Measurements from ENCODE around the gene TMEM259.

TMEM259 gene

DNA sequence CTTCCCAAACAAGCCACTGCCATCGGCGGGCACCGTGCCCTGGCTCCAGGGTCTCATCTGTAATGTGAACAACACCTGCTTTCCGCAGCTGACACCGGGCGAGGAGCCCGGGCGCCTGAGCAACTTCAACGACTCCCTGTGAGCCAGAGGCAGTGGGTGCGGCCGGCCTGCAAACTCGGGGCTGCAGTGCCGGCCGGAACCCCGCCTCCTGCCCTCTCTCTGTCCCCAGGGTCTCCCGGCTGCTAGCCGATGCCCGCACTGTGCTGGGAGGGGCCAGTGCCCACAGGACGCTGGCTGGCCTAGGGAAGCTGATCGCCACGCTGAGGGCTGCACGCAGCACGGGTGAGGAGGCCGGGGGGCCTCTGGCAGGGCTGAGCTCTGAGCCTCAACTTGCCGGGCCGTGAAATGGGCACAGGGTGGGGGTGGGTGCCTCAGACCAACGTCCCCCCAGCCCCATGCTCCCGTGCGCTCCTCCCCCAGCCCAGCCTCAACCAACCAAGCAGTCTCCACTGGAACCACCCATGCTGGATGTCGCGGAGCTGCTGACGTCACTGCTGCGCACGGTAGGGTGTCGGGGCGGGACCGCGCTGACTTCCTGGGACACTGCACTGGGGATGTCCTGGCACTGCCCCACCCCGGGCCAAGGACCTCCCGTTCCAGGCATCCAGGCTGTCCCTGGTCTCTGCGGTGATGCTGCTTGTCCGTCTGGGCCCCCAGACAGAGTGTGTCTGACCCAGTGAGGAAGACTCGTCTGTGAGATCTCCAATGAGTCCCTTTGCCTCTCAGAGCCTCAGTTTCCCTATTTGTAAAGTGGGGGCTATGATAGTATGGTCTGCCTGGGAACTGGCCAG, 21.1 kb upstream of the TMEM259 start:
- TF ChIP-seq, protein P1, sequence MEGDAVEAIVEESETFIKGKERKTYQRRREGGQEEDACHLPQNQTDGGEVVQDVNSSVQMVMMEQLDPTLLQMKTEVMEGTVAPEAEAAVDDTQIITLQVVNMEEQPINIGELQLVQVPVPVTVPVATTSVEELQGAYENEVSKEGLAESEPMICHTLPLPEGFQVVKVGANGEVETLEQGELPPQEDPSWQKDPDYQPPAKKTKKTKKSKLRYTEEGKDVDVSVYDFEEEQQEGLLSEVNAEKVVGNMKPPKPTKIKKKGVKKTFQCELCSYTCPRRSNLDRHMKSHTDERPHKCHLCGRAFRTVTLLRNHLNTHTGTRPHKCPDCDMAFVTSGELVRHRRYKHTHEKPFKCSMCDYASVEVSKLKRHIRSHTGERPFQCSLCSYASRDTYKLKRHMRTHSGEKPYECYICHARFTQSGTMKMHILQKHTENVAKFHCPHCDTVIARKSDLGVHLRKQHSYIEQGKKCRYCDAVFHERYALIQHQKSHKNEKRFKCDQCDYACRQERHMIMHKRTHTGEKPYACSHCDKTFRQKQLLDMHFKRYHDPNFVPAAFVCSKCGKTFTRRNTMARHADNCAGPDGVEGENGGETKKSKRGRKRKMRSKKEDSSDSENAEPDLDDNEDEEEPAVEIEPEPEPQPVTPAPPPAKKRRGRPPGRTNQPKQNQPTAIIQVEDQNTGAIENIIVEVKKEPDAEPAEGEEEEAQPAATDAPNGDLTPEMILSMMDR (IDR thresholded peaks at IDR 0.05) = no peak
- Histone ChIP-seq H3K4me3 (peak overlapping the region; percentile 71), H3K27ac (peak overlapping the region in 1 of 2 donors; percentile 22)
- no peak for DNase-seq (ENCODE audit: low spot score)

DNA sequence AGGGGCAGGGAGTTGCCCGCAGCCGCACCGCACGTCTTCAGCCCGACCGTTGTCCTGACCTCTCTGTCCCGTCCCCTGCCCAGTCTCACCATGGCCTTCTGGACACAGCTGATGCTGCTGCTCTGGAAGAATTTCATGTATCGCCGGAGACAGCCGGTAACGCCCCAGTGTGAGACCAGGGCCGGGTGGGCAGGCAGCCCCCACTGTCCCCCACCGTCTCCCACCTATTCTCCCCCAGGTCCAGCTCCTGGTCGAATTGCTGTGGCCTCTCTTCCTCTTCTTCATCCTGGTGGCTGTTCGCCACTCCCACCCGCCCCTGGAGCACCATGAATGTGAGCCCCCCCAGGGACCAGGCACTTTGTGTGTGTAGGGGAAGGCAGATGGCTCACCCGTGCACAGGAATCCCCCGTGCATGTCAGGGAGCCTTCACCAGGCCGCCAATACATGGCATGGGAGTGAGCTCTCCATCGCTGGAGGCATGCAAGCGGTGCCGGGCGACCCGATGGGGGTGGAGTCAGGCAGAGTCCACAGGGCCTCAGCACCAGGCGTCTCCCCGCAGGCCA, 20.4 kb upstream of the TMEM259 start:
- TF ChIP-seq, protein P1 (IDR thresholded peaks at IDR 0.05) = no peak
- H3K4me3 ChIP-seq = peak overlapping the region; percentile 71
- H3K27ac ChIP-seq = peak overlapping the region in 1 of 2 donors; percentile 62
- DNase-seq (ENCODE audit: low spot score) = no peak

DNA sequence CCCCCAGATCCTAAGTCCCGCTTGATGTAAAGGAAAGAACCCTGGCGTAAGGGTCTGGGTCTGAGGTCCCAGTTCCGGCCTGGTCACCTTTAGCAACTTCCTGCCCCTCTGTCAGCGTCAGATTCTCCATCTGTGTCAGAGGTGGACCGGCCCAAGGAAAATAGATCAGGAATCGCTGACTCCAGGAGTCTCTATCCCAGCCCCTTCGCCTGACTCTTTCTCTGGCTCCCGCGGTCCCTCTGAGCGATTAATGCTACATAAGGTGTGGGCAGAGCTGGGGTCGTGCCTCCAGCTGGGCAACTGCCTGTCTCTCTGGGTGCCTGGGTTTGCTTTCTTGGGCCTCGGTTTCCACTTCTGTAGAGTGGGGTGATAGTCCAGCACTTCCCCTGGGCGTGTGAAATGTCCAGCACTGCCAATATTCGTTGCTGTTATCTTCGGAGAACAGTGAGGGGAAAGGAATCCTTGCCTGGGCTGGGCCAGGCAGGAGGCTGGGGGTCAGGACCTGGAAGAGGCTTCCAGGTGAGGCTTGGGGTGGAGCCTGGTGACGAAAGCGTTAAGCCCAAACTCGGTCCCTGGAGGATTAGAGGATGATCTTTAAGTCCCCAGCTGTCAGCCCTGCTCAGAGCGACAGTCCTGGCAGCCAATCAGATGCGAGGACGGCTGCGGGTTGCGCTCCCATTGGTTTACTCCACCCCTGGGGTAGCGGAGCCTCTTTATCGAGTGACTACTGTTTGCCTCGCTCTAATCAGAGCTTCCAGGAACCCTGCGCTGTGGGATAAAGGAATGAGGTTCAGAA, 19.8 kb upstream of the TMEM259 start:
- TF ChIP-seq, protein P1 (IDR thresholded peaks at IDR 0.05) = no peak
- no peak for DNase-seq (ENCODE audit: low spot score)
- peak overlapping the region; percentile 71 for H3K4me3 ChIP-seq
- peak overlapping the region in 1 of 2 donors; percentile 62 for H3K27ac ChIP-seq

DNA sequence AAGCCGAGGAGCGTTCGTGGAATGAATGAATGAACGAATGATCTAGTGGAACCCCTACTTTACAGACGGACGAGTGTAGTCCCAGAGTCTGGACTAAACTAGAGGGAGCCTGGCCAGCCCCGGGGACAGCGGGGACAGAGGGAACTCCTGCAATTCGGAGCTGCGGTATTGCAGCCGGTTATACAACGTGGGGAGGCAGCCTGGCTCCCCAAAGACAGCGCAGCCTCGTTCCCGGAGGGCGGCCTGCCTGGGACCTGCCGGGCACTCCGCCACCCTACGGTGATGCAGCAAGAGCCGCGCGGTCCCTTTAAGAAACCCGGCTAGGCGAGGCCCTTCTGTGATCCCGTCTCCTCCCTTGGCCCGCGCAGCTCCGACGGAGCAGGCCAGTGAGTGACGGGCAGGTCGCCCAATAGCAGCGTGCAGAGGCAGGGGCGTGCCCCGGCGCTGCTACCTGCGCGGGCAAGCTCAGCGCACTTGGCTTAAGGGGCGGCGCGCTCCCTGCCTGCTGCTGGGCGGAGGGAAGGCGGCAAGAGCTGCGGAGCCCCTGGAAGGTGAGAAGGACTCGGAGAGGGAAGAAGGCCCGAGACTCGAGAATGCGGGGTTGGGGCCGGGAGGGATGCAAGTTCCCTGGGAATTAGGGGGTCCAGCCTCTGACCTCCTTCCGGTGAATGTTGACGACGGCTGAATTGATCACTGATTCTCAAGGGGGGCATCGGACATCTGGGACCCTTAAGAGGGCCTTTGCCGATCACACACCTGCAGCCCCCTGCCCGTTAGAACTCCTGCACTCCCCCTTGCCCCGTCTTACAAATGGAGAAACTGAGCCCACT, 18.9 kb upstream of the TMEM259 start, which contains the start of gene ABCA7:
Gene ABCA7, plus strand, starts transcription at position 462 of the 830 bp plus-strand sequence. CDS start 1,255 bp downstream, outside the sequence.
- TF ChIP-seq, protein P1 (IDR thresholded peaks at IDR 0.05) = no peak
- H3K4me3 ChIP-seq = peak within 1 kb of the TSS; percentile 71
- DNase-seq (ENCODE audit: low spot score) = peak; percentile 96
- peak within 1 kb of the TSS; percentile 9 to 62 for H3K27ac ChIP-seq

DNA sequence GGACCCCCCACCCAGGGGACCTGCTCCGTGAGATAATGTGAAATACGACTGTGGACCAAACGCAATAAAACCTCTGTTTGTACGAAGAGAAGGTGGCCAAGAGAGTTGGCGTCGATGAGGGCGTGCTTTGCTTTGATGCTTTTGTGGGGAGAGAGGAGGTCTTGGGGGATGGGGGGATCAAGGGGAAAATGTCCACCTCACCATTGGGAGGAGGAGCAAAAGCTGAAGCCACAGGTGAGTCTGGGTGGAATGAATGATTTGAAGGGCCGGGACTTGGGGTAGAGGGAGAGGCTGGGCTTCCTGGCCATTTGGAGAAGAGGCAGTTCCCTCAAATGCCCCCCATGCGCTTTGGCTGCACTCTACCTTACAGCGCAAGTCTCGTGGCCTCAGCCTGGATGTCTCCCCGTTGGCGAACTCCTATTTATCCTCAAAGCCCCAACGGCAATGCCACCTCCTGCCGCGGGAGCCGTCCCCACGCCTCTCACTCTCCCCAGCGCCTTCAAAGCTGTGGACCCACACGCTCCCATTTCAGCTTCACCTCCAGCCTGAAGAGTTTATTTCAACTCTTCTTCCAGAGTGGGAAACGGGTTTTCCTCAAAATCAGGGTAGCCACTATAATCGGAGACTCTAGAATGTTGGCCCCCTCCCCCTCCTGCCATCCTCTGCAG, 18.2 kb upstream of the TMEM259 start:
- TF ChIP-seq, protein P1 (IDR thresholded peaks at IDR 0.05) = no peak
- no peak for DNase-seq (ENCODE audit: low spot score)
- Histone ChIP-seq H3K4me3 (peak overlapping the region; percentile 71), H3K27ac (peak overlapping the region; percentile 9 to 62)

DNA sequence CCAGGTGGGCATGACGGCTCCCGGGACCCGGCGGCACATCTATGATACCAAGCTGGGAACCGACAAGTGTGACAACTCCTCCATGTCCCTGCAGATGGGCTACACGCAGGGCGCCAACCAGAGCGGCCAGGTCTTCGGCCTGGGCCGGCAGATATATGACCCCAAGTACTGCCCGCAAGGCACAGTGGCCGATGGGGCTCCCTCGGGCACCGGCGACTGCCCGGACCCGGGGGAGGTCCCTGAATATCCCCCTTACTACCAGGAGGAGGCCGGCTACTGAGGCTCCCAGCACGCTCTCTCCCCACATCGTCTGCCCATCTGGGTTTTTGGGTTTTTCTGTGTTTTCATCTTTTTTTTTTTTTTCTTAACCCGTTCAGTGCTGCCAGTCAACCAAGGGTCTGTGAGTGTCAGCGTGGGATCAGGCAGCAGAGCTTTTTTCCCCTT, 16.7 kb upstream of the TMEM259 start:
- DNase-seq (ENCODE audit: low spot score) = no peak
- TF ChIP-seq, protein P1 (IDR thresholded peaks at IDR 0.05) = no peak

More for the DNA sequence above, 16.7 kb upstream of the TMEM259 start:
- Histone ChIP-seq H3K27ac (peak overlapping the region in 1 of 2 donors; percentile 62), H3K4me3 (no peak overlapping the region)

All from coronary artery (tissue), 2 donors.